ENCODE data around the gene IGSF3.

DNA sequence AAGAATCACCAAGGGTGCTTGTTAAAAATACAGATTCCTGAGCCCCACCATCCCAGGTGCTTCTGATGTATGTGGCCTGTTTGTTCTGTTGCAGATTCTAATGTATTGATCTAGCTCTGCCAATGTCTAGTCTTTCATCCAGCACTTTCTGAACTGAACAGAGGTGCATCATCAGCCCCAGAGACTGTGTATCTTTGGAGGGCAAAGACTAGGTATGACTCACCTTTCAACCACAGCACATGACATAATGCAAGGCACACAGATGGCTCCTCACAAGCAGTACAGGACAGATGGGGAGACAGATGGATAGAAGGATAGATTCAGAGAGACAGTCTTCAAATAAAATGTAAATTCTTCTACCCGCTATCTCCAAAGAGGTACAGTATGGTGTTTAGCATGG is 129.0 kb downstream of the IGSF3 start:
- TF ChIP-seq, protein P1, sequence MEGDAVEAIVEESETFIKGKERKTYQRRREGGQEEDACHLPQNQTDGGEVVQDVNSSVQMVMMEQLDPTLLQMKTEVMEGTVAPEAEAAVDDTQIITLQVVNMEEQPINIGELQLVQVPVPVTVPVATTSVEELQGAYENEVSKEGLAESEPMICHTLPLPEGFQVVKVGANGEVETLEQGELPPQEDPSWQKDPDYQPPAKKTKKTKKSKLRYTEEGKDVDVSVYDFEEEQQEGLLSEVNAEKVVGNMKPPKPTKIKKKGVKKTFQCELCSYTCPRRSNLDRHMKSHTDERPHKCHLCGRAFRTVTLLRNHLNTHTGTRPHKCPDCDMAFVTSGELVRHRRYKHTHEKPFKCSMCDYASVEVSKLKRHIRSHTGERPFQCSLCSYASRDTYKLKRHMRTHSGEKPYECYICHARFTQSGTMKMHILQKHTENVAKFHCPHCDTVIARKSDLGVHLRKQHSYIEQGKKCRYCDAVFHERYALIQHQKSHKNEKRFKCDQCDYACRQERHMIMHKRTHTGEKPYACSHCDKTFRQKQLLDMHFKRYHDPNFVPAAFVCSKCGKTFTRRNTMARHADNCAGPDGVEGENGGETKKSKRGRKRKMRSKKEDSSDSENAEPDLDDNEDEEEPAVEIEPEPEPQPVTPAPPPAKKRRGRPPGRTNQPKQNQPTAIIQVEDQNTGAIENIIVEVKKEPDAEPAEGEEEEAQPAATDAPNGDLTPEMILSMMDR (IDR thresholded peaks at IDR 0.05) = no peak
- TF ChIP-seq POLR2A (IDR thresholded peaks at IDR 0.05) = no peak
